Osteocyte (in vitro differentiated cells): ENCODE measurements around the gene RIPOR2. TPM values are rescaled to one million over a fixed set of nuclear protein-coding genes. Genes with fewer than 3 reads are reported as not detected.

Experiments
- DNase-seq: peaks from one replicate; pipeline ENCODE4 v3.0.0; 2021; ENCODE audit warnings: mixed read lengths; ENCODE audit not compliant: unreplicated experiment; ENCODE audit errors: extremely low spot score
- H3K27ac Mint-ChIP-seq: one replicate; pipeline ENCODE4 v1.8.0; 2021; ENCODE audit warnings: mild to moderate bottlenecking, mixed read lengths; ENCODE audit not compliant: unreplicated experiment
- H3K27me3 Mint-ChIP-seq: one replicate; pipeline ENCODE4 v1.8.0; 2021; ENCODE audit warnings: mixed read lengths; ENCODE audit not compliant: unreplicated experiment
- H3K36me3 Mint-ChIP-seq: one replicate; pipeline ENCODE4 v1.8.0; 2021; ENCODE audit warnings: mixed read lengths; ENCODE audit not compliant: unreplicated experiment
- H3K4me1 Mint-ChIP-seq: one replicate; pipeline ENCODE4 v1.8.0; 2021; ENCODE audit warnings: mixed read lengths; ENCODE audit not compliant: unreplicated experiment
- H3K4me3 Mint-ChIP-seq: one replicate; pipeline ENCODE4 v1.8.0; 2021; ENCODE audit warnings: mild to moderate bottlenecking, moderate library complexity, mixed read lengths; ENCODE audit not compliant: unreplicated experiment
- H3K9me3 Mint-ChIP-seq: one replicate; pipeline ENCODE4 v1.8.0; 2021; ENCODE audit warnings: mixed read lengths; ENCODE audit not compliant: unreplicated experiment
- CTCF ChIP-seq: fragments of 200-600 bp; sonication (generic); IDR thresholded peaks from 2 replicates; pipeline ENCODE4 v1.5.0; 2021; ENCODE audit warnings: antibody characterized with exemption, mild to moderate bottlenecking, moderate library complexity
- total RNA-seq: library from RNA; stranded (reverse); gene quantifications from 2 replicates; pipeline ENCODE4 v1.2.1, GENCODE V29; 2021

Gene RIPOR2
- total RNA-seq, 1 donor from 2014 or later = 6.3 TPM

GRCh38 chr6:24779416-24780016, 156.2 kb downstream of the RIPOR2 start:
- H3K4me1 Mint-ChIP-seq = peaks cover 47% of the 10 kb centered on the region
- H3K9me3 Mint-ChIP-seq = no peaks in the 10 kb centered on the region
- H3K36me3 Mint-ChIP-seq = peaks cover 16% of the 10 kb centered on the region
- H3K4me3 Mint-ChIP-seq = no peak overlapping the region
- no peaks in the 10 kb centered on the region for H3K27me3 Mint-ChIP-seq
- no peak for TF ChIP-seq CTCF
- no peak for DNase-seq
- H3K27ac Mint-ChIP-seq = peak overlapping the region; percentile 29

- H3K27me3 Mint-ChIP-seq = no peaks in the 10 kb centered on the region
- H3K9me3 Mint-ChIP-seq = no peaks in the 10 kb centered on the region
- H3K27ac Mint-ChIP-seq = no peak overlapping the region
- DNase-seq = no peak
- TF ChIP-seq CTCF = no peak
- peaks cover 47% of the 10 kb centered on the region for H3K4me1 Mint-ChIP-seq
- H3K4me3 Mint-ChIP-seq = no peak overlapping the region
- peaks cover 13% of the 10 kb centered on the region for H3K36me3 Mint-ChIP-seq
These were observed 156.9 kb downstream of the RIPOR2 start for GRCh38 chr6:24778878-24779277.

- H3K9me3 Mint-ChIP-seq = no peaks in the 10 kb centered on the region
- no peaks in the 10 kb centered on the region for H3K27me3 Mint-ChIP-seq
- H3K4me1 Mint-ChIP-seq = peaks cover 47% of the 10 kb centered on the region
- TF ChIP-seq CTCF = no peak
- peaks cover 13% of the 10 kb centered on the region for H3K36me3 Mint-ChIP-seq
- H3K27ac Mint-ChIP-seq = peak overlapping the region; percentile 27
- no peak for DNase-seq
- peak overlapping the region; percentile 99 for H3K4me3 Mint-ChIP-seq
These were observed 157.6 kb downstream of the RIPOR2 start for GRCh38 chr6:24778121-24778520.

- Mint-ChIP-seq H3K36me3 (peaks cover 6% of the 10 kb centered on the region), H3K27me3 (no peaks in the 10 kb centered on the region), H3K9me3 (no peaks in the 10 kb centered on the region), H3K27ac (peak overlapping the region; percentile 27), H3K4me3 (peak overlapping the region; percentile 99), H3K4me1 (peaks cover 46% of the 10 kb centered on the region)
- DNase-seq = no peak
- no peak for TF ChIP-seq CTCF
These were observed 158.5 kb downstream of the RIPOR2 start for GRCh38 chr6:24777227-24777626.

GRCh38 chr6:24775520-24776058, 160.2 kb downstream of the RIPOR2 start:
- H3K4me1 Mint-ChIP-seq = peaks cover 37% of the 10 kb centered on the region
- peaks cover 3% of the 10 kb centered on the region for H3K36me3 Mint-ChIP-seq
- H3K9me3 Mint-ChIP-seq = no peaks in the 10 kb centered on the region
- H3K27ac Mint-ChIP-seq = peak overlapping the region; percentile 94
- no peak for DNase-seq
- H3K4me3 Mint-ChIP-seq = peak overlapping the region; percentile 99
- no peak for TF ChIP-seq CTCF
- no peaks in the 10 kb centered on the region for H3K27me3 Mint-ChIP-seq
